ENCODE data around the gene CCL11. TPM values are rescaled to one million over a fixed set of nuclear protein-coding genes. Genes with fewer than 3 reads are reported as not detected.

Gene CCL11
- total RNA-seq, 2 experiments from 2014 or later, result not detected

Other genes with a start within 250 kb of the CCL11 start
- not detected for gene CCL2, start 30.5 kb upstream of the CCL11 start, total RNA-seq
- gene CCL7, start 15.5 kb upstream of the CCL11 start, total RNA-seq, result not detected
- gene CCL8, start 33.7 kb downstream of the CCL11 start, total RNA-seq, result not detected
- not detected for gene CCL13, start 70.7 kb downstream of the CCL11 start, total RNA-seq
- gene CCL1, start 77.5 kb downstream of the CCL11 start, total RNA-seq, result 1 to 10 TPM; 4.8 to 6.8 TPM